GM21367 (cell line): ENCODE data around the gene ST6GALNAC3.

Experiments used
- ATAC-seq: cut with Tn5 transposase; IDR thresholded peaks from one replicate; pipeline ENCODE4 v1.9.1; 2021; ENCODE audit not compliant: unreplicated experiment

The ST6GALNAC3 gene

DNA sequence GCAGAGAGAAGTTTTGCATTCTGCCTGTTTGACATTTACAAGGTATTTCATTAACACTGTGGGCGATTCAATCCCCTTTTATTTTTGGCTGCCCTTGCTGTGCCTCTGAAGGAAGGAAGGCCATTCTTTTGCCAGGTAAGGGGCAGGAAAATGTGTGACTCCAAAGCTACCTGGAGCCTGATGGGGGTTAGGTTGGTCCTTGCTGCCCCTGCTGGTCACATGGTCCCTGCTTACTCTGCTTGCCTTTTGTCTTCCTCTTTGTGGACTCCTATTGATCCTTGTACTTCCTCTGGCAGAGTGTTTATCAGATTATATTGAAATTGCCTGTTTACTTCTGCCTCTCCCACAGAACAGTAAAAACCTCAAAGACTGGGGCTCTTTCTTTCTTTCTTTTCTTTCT is 65.7 kb downstream of the ST6GALNAC3 start:
- no peak for ATAC-seq

- no peak for ATAC-seq
Observed at GRCh38 chr1:76141929-76142328, 67.4 kb downstream of the ST6GALNAC3 start.

DNA sequence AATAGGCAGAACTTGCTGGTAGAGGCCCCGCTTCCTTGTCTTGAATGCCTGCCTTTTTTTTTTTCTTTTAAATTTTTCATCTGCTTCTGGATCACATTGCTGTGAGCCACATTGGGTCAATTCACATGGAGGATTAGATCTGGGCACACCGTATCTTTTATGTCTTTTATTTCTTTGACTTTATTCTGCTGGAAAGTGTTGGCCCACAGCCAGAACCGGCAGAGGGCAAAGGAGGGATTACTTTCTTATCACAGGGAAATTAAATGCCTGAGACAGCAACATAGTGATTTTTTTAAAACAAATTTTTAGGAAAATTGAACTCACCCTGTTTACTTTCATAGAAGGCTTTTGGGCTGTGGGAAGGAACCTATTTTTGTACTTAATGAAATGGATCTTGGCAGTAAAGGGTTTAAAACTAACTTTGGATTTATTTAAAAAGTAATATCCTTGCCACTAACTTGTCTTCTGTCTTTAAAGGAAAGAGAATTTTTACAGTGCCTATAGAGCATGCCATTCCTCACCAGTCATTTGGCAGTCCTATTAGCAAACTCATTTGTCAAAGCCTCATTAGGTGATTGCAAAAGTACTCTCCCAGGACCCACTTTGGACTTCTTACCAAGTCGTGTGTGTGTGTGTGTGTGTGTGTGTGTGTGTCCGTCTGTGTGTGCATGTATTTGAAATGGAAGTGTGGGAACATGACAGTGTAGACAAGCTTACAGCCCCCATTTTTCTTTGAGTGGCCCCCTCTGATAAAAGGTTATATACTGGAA is 68.4 kb downstream of the ST6GALNAC3 start:
- no peak for ATAC-seq

DNA sequence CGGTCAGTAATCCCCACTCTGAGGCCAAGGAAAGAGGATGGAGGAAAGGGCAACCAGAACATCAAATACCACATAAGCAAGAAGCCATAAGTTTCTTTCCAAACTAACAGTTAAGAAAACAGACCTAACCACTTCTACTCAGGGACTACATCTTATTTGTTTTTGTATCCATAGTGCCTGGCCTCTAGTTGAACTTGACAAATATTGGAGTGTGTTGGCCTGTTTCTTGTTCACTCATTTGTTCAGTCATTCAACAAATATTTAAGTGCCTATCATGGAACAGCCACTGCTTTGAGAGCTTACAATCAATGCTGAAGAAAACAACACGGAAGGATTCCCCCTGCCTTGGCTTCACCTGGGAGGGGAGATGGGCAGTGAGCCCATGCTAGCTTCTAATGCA is 69.7 kb downstream of the ST6GALNAC3 start:
- ATAC-seq: no peak

DNA sequence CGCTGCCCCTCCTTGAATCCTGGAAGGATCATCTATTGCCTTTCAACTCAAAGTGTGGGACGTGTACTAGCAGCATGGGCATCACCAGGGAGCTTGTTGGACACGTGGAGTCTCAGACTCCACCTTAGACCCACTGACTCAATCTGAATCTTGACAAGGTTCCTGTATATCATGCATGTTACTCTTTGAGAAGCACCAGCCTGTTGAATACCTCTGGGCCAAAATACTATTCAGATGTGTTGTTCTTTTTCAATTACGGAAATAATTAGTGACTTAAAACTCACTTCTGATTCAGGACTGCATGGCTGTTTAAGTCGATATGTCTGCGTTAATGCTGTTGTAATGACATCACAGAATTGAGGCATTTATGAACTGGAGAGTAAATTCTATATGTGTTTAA is 70.8 kb downstream of the ST6GALNAC3 start:
- no peak for ATAC-seq

DNA sequence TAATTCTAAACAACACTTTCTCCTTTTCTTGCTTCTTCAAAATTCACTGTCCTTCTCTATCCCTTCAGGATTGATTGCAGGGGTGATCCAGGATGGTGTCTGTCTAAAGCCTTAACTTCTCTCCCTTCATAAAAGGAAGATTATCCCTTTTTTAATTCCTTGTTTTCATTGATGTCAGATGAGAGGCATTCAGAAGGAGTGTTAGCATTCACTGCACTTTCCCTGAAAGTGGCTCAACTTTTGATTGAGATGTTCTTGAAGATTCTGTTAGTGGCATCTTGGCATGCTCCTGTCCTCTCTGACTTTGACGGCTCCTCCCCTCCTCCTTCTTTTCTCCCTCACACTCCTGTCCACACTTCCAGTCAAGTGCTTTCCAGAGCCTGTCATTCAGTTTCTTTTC is 71.6 kb downstream of the ST6GALNAC3 start:
- no peak for ATAC-seq

GRCh38 chr1:76147917-76148316 is 73.4 kb downstream of the ST6GALNAC3 start:
- no peak for ATAC-seq

GRCh38 chr1:76148460-76148859 is 73.9 kb downstream of the ST6GALNAC3 start:
- no peak for ATAC-seq

- ATAC-seq: no peak
Observed at GRCh38 chr1:76153841-76154205, 79.3 kb downstream of the ST6GALNAC3 start.

DNA sequence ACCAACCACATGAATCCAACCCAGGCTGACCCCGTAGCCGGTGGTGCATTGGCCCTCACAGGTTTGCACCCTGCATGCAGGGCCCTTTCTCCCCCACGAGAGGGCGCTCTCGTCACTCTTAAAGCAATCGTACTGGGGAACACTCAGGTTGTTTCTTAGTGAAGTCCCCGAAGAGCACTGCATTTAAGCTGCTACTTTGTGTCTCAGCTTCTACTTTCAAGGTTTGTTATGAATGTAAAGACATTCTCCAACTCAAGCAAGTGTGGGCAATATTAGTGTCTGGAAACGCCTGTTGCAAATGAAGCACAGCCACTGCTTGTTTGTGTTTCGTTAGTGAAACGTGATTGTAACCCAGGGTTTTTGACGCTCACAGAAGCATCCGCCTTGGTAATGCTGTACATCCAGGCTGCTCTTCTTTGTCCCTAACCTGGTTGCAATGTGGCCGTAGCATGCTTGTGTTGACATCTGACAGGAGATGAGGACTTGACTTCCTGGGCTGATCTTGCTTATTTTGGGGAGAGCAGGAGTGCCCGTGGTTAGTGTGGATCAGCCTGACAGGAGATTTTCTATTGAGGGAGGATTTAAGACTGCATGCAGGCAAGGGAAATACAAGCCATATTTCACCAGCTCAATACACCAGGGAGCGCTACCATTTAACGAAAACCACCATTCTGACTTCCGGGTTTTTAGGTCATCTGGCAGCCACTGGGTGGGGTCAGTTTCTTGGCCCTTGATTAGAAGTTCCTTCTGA is 79.8 kb downstream of the ST6GALNAC3 start:
- ATAC-seq: peak; percentile 96

- ATAC-seq: no peak
Observed at GRCh38 chr1:76156987-76157386, 82.4 kb downstream of the ST6GALNAC3 start.

- ATAC-seq: no peak
Observed at GRCh38 chr1:76158126-76158525, 83.6 kb downstream of the ST6GALNAC3 start.

DNA sequence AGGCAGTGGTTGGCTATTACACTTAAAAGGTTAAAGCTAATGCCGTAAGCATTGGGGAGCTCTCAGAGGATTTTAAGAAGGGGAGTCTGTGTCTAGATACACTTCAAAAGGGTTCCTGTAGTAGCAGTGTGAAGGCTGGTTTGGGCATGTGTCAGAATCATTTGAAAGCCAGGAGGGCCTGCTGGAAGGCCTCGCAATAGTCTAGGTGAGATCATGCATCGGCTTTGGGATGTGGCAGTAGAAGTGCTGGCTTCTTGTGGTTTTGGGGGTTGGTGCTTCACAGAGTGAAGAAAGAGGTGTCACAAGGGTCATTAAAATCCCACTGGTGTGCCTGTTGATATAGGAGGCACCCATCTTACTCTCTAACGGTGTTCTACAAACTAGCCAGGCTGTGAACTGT is 85.7 kb downstream of the ST6GALNAC3 start:
- ATAC-seq: no peak

DNA sequence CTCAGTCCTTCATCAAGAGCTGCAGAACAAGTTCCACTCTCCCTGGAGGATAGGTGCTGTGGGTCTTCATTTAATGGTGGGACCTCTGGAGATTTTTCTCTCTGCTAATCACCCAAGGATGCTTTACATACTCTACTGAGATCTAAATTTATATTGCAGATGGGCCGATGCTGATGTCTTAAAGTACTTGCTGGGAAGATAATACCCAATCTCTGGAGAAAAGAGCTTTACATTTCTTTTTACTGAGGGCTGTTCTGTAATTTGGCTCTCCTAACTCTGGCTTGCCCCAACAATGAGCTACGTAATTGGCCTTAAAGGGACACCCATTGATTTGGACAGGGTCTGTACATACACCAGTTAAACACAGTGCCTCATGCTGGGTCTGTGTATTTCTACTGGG is 86.9 kb downstream of the ST6GALNAC3 start:
- ATAC-seq: no peak

- ATAC-seq: no peak
Observed at GRCh38 chr1:76162254-76162653, 87.7 kb downstream of the ST6GALNAC3 start.

GRCh38 chr1:76164165-76164564 is 89.6 kb downstream of the ST6GALNAC3 start:
- no peak for ATAC-seq

- ATAC-seq: no peak
Observed at GRCh38 chr1:76170084-76170483, 95.5 kb downstream of the ST6GALNAC3 start.

GRCh38 chr1:76170513-76170912 is 96.0 kb downstream of the ST6GALNAC3 start:
- ATAC-seq: no peak

- ATAC-seq: no peak
Observed at GRCh38 chr1:76176000-76176399, 101.5 kb downstream of the ST6GALNAC3 start.

DNA sequence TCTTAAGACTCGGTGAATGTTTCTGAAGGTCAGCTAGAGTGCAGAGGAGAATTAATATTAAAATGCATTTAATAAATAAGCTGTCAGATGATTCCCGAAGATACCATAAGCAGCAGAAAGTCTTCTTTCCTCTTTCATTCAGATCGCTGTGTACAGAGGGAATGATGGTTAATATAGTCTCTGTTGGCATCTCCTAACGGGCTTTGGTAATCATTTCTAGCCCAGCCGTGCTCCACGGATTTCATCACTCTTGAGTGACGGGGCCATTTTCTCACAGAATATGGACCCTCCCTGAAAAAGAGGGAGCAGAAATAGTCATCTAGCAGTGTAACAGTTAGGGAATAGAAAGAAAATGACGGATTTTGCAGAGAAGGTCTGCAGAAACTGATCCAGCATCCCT is 103.1 kb downstream of the ST6GALNAC3 start:
- ATAC-seq: no peak

- no peak for ATAC-seq
Observed at GRCh38 chr1:76179219-76179698, 104.7 kb downstream of the ST6GALNAC3 start.

- no peak for ATAC-seq
Observed at GRCh38 chr1:76185207-76185606, 110.7 kb downstream of the ST6GALNAC3 start.
